ENCODE results near the gene L3MBTL3. TPM values are rescaled to one million over a fixed set of nuclear protein-coding genes. Genes with fewer than 3 reads are reported as not detected.

The L3MBTL3 gene
- polyA plus RNA-seq, 1 donor from 2014 or later = 47.6 TPM

DNA sequence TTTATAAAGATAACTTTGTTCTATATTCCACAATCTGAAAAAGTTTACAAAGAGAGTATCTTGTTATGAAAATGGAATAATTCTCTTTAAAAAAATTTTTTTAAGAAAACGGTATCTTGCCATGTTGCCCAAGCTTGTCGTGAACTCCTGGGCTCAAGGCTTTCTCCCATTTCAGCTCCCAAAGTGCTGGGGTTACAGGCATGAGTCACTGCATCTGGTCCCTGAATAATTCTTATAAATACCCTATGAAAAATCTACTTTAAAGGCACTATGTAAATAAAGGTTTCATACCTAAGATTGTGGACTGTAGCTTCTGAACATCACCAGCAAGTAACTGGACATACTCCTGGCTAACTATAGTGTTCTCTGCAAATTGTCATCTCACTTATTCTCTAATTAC is 144.0 kb downstream of the L3MBTL3 start:
- Histone ChIP-seq H3K9me2 (ENCODE audit: insufficient read depth, low read length) (no peaks in the 10 kb centered on the region), H3K79me2 (replicated peaks; ENCODE audit: insufficient read depth, low read length) (no peaks in the 10 kb centered on the region), H3K36me3 (ENCODE audit: insufficient read depth, low read length) (no peaks in the 10 kb centered on the region), H2AFZ (ENCODE audit: low read depth, low read length) (no peak overlapping the region), H3K9me3 (ENCODE audit: low read length) (no peaks in the 10 kb centered on the region), H3K27me3 (ENCODE audit: insufficient read depth, low read depth, low read length) (no peaks in the 10 kb centered on the region), H3K9ac (ENCODE audit: low read length) (no peak overlapping the region), H3K27ac (ENCODE audit: low read length) (no peak overlapping the region), H3K4me2 (ENCODE audit: low read length) (no peak overlapping the region), H3F3A (ENCODE audit: insufficient read depth, low read length, poor library complexity, severe bottlenecking) (no peaks in the 10 kb centered on the region), H3K4me3 (ENCODE audit: low read length) (no peak overlapping the region), H4K20me1 (ENCODE audit: insufficient read depth) (no peaks in the 10 kb centered on the region)
- no peak for TF ChIP-seq MXI1 (conservative IDR thresholded peaks at IDR 0.05; ENCODE audit: poor library complexity, severe bottlenecking)
- no peak for TF ChIP-seq REST (IDR thresholded peaks at IDR 0.05; ENCODE audit: borderline replicate concordance)
- TF ChIP-seq SMC3 (conservative IDR thresholded peaks at IDR 0.05; ENCODE audit: poor library complexity) = no peak
- no peak for TF ChIP-seq EP300 (conservative IDR thresholded peaks at IDR 0.05; ENCODE audit: poor library complexity, severe bottlenecking)
- TF ChIP-seq, protein P1, sequence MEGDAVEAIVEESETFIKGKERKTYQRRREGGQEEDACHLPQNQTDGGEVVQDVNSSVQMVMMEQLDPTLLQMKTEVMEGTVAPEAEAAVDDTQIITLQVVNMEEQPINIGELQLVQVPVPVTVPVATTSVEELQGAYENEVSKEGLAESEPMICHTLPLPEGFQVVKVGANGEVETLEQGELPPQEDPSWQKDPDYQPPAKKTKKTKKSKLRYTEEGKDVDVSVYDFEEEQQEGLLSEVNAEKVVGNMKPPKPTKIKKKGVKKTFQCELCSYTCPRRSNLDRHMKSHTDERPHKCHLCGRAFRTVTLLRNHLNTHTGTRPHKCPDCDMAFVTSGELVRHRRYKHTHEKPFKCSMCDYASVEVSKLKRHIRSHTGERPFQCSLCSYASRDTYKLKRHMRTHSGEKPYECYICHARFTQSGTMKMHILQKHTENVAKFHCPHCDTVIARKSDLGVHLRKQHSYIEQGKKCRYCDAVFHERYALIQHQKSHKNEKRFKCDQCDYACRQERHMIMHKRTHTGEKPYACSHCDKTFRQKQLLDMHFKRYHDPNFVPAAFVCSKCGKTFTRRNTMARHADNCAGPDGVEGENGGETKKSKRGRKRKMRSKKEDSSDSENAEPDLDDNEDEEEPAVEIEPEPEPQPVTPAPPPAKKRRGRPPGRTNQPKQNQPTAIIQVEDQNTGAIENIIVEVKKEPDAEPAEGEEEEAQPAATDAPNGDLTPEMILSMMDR (IDR thresholded peaks at IDR 0.05; ENCODE audit: poor library complexity, severe bottlenecking) = no peak
- TF ChIP-seq TAF1 (IDR thresholded peaks at IDR 0.05; ENCODE audit: low read depth) = no peak
- TF ChIP-seq RAD21 (conservative IDR thresholded peaks at IDR 0.05) = no peak
- TF ChIP-seq EZH2 (IDR thresholded peaks at IDR 0.05; ENCODE audit: borderline replicate concordance, insufficient read depth, low read length, poor library complexity, severe bottlenecking) = no peak
- TF ChIP-seq POLR2AphosphoS5 (IDR thresholded peaks at IDR 0.05) = no peak

DNA sequence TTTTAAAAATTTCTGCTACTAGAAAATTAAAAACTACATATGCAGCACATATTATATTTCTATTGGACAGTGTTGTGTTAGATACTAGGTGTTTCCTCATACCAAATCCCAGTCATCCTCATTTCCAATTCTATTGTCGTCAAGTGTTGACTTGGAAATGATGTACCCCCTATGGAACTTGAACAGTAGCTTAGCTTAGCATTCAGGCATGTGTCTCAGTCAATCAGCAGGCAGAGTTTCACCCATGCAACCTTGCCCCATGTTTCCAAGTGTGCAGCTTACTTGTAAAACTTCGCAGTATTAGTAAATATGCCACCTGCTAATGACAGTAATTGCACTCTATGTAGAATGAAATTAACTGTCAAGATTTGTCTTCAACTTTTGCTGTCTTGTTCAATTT is 144.9 kb downstream of the L3MBTL3 start:
- Histone ChIP-seq H3K9me2 (ENCODE audit: insufficient read depth, low read length) (no peaks in the 10 kb centered on the region), H3K9ac (ENCODE audit: low read length) (no peak overlapping the region), H3K36me3 (ENCODE audit: insufficient read depth, low read length) (no peaks in the 10 kb centered on the region), H3K9me3 (ENCODE audit: low read length) (no peaks in the 10 kb centered on the region), H2AFZ (ENCODE audit: low read depth, low read length) (no peak overlapping the region), H3K27me3 (ENCODE audit: insufficient read depth, low read depth, low read length) (no peaks in the 10 kb centered on the region), H3K4me3 (ENCODE audit: low read length) (no peak overlapping the region), H3K4me2 (ENCODE audit: low read length) (no peak overlapping the region), H3F3A (ENCODE audit: insufficient read depth, low read length, poor library complexity, severe bottlenecking) (no peaks in the 10 kb centered on the region), H3K79me2 (replicated peaks; ENCODE audit: insufficient read depth, low read length) (no peaks in the 10 kb centered on the region), H4K20me1 (ENCODE audit: insufficient read depth) (no peaks in the 10 kb centered on the region), H3K27ac (ENCODE audit: low read length) (no peak overlapping the region)
- TF ChIP-seq EP300 (conservative IDR thresholded peaks at IDR 0.05; ENCODE audit: poor library complexity, severe bottlenecking) = no peak

DNA sequence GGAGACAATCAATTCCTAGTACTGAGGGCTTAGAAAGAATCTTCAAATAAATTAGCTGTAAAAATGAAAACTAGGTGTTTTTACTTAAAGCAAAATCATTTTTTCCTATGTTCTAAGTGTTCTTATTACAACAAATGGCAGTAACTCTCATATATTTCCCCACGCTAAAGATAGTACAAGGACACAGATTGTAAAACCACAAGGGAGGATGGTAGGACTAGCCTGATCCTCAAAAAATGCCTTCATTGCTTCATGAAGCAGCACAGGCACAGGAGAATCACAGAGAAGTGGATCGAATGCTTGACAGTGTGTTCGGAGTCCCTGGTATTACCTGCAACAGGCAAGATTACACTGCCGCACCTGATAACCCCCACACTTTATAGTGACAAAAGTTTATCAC is 145.9 kb downstream of the L3MBTL3 start:
- no peak overlapping the region for H3K4me3 ChIP-seq (ENCODE audit: low read length)
- H3K27me3 ChIP-seq (ENCODE audit: insufficient read depth, low read depth, low read length) = no peaks in the 10 kb centered on the region
- TF ChIP-seq RAD21 (conservative IDR thresholded peaks at IDR 0.05) = no peak
- TF ChIP-seq SMC3 (conservative IDR thresholded peaks at IDR 0.05; ENCODE audit: poor library complexity) = no peak
- TF ChIP-seq REST (IDR thresholded peaks at IDR 0.05; ENCODE audit: borderline replicate concordance) = no peak
- TF ChIP-seq MXI1 (conservative IDR thresholded peaks at IDR 0.05; ENCODE audit: poor library complexity, severe bottlenecking) = no peak
- no peak for TF ChIP-seq POLR2AphosphoS5 (IDR thresholded peaks at IDR 0.05)
- TF ChIP-seq, protein P1 (IDR thresholded peaks at IDR 0.05; ENCODE audit: poor library complexity, severe bottlenecking) = no peak
- no peak for TF ChIP-seq TAF1 (IDR thresholded peaks at IDR 0.05; ENCODE audit: low read depth)
- TF ChIP-seq EZH2 (IDR thresholded peaks at IDR 0.05; ENCODE audit: borderline replicate concordance, insufficient read depth, low read length, poor library complexity, severe bottlenecking) = no peak
- no peak for TF ChIP-seq EP300 (conservative IDR thresholded peaks at IDR 0.05; ENCODE audit: poor library complexity, severe bottlenecking)
- H2AFZ ChIP-seq (ENCODE audit: low read depth, low read length) = no peak overlapping the region
- H3K36me3 ChIP-seq (ENCODE audit: insufficient read depth, low read length) = no peaks in the 10 kb centered on the region
- H4K20me1 ChIP-seq (ENCODE audit: insufficient read depth) = no peaks in the 10 kb centered on the region
- H3K9me2 ChIP-seq (ENCODE audit: insufficient read depth, low read length) = no peaks in the 10 kb centered on the region
- no peak overlapping the region for H3K9ac ChIP-seq (ENCODE audit: low read length)
- H3K27ac ChIP-seq (ENCODE audit: low read length) = no peak overlapping the region
- no peaks in the 10 kb centered on the region for H3F3A ChIP-seq (ENCODE audit: insufficient read depth, low read length, poor library complexity, severe bottlenecking)
- H3K4me2 ChIP-seq (ENCODE audit: low read length) = no peak overlapping the region
- H3K79me2 ChIP-seq (replicated peaks; ENCODE audit: insufficient read depth, low read length) = no peaks in the 10 kb centered on the region
- H3K9me3 ChIP-seq (ENCODE audit: low read length) = no peaks in the 10 kb centered on the region

Measured in neural cell (in vitro differentiated cells).